Activated naive CD8-positive, alpha-beta T cell (primary cell): ENCODE measurements around the gene CDH4.
"Not testable (repeated sequence)": the region's sequence is repeated elsewhere in the genome, so short reads cannot be mapped to it uniquely, and the experiment has no call there.

Experiments used
- H3K27ac Mint-ChIP-seq: one replicate; pipeline ENCODE4 v1.8.0; 2021; ENCODE audit warnings: mixed read lengths
- H3K27me3 Mint-ChIP-seq: one replicate; pipeline ENCODE4 v1.8.0; 2021; ENCODE audit warnings: mixed read lengths
- H3K36me3 Mint-ChIP-seq: one replicate; pipeline ENCODE4 v1.8.0; 2021; ENCODE audit warnings: mixed read lengths
- H3K4me1 Mint-ChIP-seq: one replicate; pipeline ENCODE4 v1.8.0; 2021; ENCODE audit warnings: low read depth, mixed read lengths
- H3K4me3 Mint-ChIP-seq: one replicate; pipeline ENCODE4 v1.8.0; 2021; ENCODE audit warnings: mild to moderate bottlenecking, mixed read lengths
- H3K9me3 Mint-ChIP-seq: one replicate; pipeline ENCODE4 v1.8.0; 2021; ENCODE audit warnings: low read depth, mixed read lengths

CDH4 gene

DNA sequence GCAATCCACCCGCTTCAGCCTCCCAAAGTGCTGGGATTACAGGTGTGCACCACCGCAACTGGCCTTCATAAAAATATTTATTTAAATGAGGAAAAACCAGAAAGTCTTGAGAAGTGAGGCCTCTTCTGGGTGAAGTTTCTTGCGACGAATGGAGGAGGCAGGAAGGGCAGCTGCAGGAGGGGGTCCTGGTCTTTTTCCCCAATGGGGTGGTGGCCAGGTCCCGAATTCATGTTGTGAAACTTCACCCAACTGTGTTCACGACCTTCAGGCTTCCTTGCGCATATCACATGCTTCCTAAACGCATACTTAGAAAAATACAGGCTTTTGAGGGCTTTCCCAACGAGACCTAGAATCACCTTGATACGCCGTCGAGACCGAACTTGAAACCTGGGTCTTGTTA, 145.1 kb downstream of the CDH4 start:
- Mint-ChIP-seq H3K9me3 (no peaks in the 10 kb centered on the region), H3K27me3 (no peaks in the 10 kb centered on the region), H3K4me3 (no peak overlapping the region), H3K36me3 (no peaks in the 10 kb centered on the region), H3K27ac (no peak overlapping the region), H3K4me1 (no peaks in the 10 kb centered on the region)

DNA sequence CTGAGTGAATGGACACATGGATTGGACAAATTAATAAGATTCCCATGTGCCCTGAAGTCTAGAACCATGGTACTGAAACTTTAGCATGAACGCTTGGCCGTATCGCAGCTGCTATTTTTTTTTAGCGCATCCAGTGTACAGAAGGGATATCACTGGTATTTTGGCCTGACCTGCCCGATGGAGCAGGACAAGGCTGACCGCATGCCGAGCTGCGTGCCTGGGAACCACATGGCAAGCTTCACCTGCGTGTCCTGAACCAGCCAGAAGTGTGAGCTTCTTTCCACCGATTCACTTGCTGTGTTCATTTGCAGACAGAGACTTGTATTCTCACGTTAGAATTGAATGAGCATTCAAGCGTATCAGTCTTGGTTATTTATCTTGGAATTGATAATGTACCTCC, 145.7 kb downstream of the CDH4 start:
- Mint-ChIP-seq H3K27ac (no peak overlapping the region), H3K4me1 (no peaks in the 10 kb centered on the region), H3K4me3 (no peak overlapping the region), H3K27me3 (no peaks in the 10 kb centered on the region), H3K36me3 (no peaks in the 10 kb centered on the region), H3K9me3 (no peaks in the 10 kb centered on the region)

- no peak overlapping the region for H3K4me3 Mint-ChIP-seq
- no peak overlapping the region for H3K27ac Mint-ChIP-seq
- no peaks in the 10 kb centered on the region for H3K9me3 Mint-ChIP-seq
These were observed 147.4 kb downstream of the CDH4 start for GRCh38 chr20:61399433-61399832.

DNA sequence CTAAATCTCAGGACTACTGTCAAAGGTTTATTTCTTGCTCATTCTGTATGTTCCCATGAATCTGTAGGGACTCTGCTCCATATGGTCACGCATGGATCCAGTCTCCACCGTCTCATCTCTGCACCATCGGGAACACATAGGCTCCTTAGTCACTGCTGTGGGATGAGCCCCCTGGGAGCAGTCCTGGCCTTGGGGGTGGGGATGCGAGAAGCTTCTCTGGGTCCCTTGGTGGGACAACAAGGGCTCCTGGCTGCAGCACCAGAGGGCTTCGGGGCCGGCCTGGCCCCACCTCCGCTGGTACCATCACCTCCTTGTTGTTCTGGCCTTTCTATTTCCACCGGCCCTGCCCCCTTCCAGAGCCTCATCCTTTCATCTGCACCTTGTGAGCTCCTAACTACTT, 148.4 kb downstream of the CDH4 start:
- no peaks in the 10 kb centered on the region for H3K36me3 Mint-ChIP-seq
- H3K4me3 Mint-ChIP-seq: no peak overlapping the region
- H3K27me3 Mint-ChIP-seq: no peaks in the 10 kb centered on the region
- no peaks in the 10 kb centered on the region for H3K4me1 Mint-ChIP-seq
- no peaks in the 10 kb centered on the region for H3K9me3 Mint-ChIP-seq
- no peak overlapping the region for H3K27ac Mint-ChIP-seq

More at GRCh38 chr20:61399433-61399832, 147.4 kb downstream of the CDH4 start:
- no peaks in the 10 kb centered on the region for H3K36me3 Mint-ChIP-seq
- H3K27me3 Mint-ChIP-seq: no peaks in the 10 kb centered on the region
- no peaks in the 10 kb centered on the region for H3K4me1 Mint-ChIP-seq

DNA sequence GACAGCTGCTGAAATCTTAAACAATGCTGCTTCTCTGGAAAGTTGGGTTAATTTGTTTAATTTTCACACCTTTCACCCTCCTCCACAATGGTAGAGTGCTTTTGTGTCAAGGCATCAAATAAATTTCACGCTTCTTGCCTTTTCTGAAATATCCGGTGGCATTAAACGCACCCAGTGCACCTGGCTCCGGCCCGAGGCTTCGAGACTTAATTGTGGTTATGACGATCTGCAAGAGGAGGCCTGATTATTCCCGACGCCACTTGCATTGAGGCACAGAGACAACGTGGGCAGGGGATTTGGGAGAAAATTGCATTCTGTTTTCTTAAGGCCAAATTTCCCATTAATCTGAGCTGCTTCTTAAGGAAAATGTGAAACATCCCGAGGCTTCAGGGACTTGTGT, 152.2 kb downstream of the CDH4 start:
- H3K27ac Mint-ChIP-seq: no peak overlapping the region
- no peak overlapping the region for H3K4me3 Mint-ChIP-seq
- H3K9me3 Mint-ChIP-seq: no peaks in the 10 kb centered on the region
- H3K36me3 Mint-ChIP-seq: no peaks in the 10 kb centered on the region
- H3K4me1 Mint-ChIP-seq: no peaks in the 10 kb centered on the region
- H3K27me3 Mint-ChIP-seq: no peaks in the 10 kb centered on the region

DNA sequence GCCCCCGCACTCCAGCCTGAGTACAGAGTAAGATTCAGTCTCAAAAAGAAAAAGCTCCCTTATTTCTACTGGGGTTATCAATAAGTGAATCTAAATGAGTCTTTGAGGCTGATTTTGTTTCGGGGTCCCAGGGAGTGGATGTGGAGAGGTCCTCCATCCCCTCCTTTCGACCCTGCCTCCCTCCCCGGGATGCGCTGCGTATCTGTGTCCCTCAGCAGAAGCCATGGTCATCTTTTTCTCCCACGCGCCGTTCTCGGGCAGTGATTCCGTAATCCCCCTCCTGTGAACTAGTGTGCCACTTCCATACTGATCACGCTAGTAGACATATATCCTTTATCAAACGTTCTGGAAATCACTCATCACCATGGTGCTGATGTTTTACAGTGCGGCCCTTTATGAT, 152.9 kb downstream of the CDH4 start:
- Mint-ChIP-seq H3K27ac (no peak overlapping the region), H3K4me3 (no peak overlapping the region), H3K9me3 (no peaks in the 10 kb centered on the region), H3K36me3 (no peaks in the 10 kb centered on the region), H3K27me3 (no peaks in the 10 kb centered on the region), H3K4me1 (no peaks in the 10 kb centered on the region)

DNA sequence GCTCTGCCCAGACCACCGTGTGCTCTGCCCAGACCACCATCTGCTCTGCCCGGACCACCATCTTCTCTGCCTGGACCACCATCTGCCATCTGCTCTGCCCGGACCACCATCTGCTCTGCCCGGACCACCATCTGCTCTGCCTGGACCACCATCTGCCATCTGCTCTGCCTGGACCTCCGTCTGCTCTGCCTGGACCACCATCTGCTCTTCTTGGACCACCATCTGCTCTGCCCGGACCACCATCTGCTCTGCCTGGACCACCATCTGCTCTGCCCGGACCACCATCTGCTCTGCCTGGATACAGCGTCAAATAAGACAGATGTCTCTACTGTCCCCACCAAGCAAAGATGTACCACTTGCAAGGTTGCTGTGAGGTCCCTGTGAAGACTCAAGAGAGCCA, 154.7 kb downstream of the CDH4 start:
- H3K27ac Mint-ChIP-seq, H3K36me3 Mint-ChIP-seq, H3K9me3 Mint-ChIP-seq, H3K27me3 Mint-ChIP-seq, H3K4me1 Mint-ChIP-seq, H3K4me3 Mint-ChIP-seq: not testable (repeated sequence)

DNA sequence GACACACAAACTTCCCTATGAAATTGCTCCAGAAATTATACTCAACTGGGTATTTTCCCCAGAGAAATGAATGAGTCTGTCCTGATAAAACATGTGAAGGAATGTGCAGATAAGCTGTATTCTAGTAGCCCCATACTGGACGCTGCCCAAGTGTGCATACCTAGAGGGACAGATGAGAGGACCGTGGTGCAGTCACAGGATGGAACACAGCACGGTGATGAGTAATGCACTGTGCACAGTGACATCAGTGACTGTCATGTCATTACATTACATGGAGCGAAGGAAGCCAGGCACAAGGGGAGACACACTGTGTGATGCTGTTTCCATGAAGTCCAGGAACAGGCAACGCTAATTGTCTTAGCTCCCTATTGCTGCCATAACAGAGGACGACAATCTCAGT, 155.5 kb downstream of the CDH4 start:
- Mint-ChIP-seq H3K4me3 (no peak overlapping the region), H3K4me1 (no peaks in the 10 kb centered on the region), H3K9me3 (no peaks in the 10 kb centered on the region), H3K27me3 (no peaks in the 10 kb centered on the region), H3K27ac (no peak overlapping the region), H3K36me3 (no peaks in the 10 kb centered on the region)

DNA sequence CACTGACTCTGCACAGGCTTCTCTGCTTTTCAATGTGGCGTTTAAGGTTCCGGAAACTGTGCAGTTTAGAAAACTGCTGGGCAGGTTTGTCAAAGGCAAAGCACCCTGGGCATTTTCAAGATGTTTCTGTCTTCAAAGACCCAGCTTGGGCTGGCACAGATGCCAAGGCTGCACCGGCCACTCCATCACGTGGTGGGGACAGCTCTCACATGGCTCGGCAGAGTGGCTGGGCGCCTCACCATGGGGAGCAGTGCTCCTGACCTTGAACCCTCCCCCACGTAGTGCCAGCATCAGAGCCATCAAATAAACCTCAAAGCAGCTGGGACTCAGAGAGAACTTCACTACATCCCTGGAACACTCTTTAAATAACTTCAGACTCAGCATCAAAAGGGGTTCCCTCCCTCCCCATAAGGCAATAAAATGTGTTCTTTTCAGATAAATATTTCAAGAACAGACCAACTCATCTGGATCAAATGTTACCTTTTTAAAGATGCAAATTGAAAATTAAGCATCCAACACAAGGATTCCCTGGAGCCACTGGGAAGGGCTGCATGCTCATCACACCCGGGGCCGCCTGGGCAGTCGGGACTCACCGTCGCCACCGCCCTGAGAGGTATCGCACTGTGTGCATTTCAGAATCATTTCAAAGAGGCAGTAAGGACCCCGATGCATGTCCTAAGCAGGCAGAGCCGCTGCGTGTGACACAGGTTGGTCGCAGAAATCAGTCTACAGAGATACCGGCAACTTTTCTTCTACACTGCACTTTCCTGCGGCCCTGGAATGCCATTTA, 157.1 kb downstream of the CDH4 start:
- no peaks in the 10 kb centered on the region for H3K4me1 Mint-ChIP-seq
- no peaks in the 10 kb centered on the region for H3K9me3 Mint-ChIP-seq
- H3K36me3 Mint-ChIP-seq: no peaks in the 10 kb centered on the region
- no peak overlapping the region for H3K4me3 Mint-ChIP-seq
- no peaks in the 10 kb centered on the region for H3K27me3 Mint-ChIP-seq
- H3K27ac Mint-ChIP-seq: no peak overlapping the region

- Mint-ChIP-seq H3K27ac (no peak overlapping the region), H3K36me3 (no peaks in the 10 kb centered on the region), H3K27me3 (no peaks in the 10 kb centered on the region), H3K9me3 (no peaks in the 10 kb centered on the region), H3K4me3 (no peak overlapping the region), H3K4me1 (no peaks in the 10 kb centered on the region)
These were observed 159.7 kb downstream of the CDH4 start for GRCh38 chr20:61411743-61412142.

- Mint-ChIP-seq H3K9me3 (no peaks in the 10 kb centered on the region), H3K4me1 (no peaks in the 10 kb centered on the region)
These were observed 161.7 kb downstream of the CDH4 start for GRCh38 chr20:61413752-61414151.

DNA sequence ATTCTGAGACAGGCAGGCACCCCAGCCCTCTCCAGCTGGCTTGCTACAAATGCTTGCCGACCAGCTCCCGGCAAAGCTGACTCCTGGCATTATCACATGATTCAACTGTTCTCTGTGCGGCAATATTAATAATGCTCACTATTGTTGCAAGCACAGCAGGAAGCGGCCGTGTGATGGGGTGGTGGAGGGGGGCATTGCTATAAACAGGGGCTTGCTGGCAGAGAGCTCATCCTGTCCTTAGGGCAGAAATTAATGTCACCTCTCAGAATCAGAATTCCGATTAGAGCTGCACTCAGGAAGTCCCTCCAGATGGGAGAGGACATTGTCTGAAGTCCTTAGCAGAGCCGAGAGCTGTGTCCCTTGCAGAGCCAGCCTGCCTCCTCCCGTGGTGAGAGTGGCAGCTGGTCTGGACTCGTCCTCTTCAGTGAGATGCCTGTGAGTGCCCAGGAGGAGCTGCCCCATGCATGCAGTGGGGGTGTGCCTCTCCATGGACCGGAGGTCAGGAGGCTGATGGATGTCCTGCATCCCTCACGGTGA, 162.5 kb downstream of the CDH4 start:
- no peak overlapping the region for H3K4me3 Mint-ChIP-seq
- H3K36me3 Mint-ChIP-seq: no peaks in the 10 kb centered on the region
- no peak overlapping the region for H3K27ac Mint-ChIP-seq
- H3K27me3 Mint-ChIP-seq: no peaks in the 10 kb centered on the region
- no peaks in the 10 kb centered on the region for H3K4me1 Mint-ChIP-seq
- H3K9me3 Mint-ChIP-seq: no peaks in the 10 kb centered on the region

More at GRCh38 chr20:61413752-61414151, 161.7 kb downstream of the CDH4 start:
- H3K27me3 Mint-ChIP-seq: no peaks in the 10 kb centered on the region
- H3K36me3 Mint-ChIP-seq: no peaks in the 10 kb centered on the region
- no peak overlapping the region for H3K4me3 Mint-ChIP-seq
- H3K27ac Mint-ChIP-seq: no peak overlapping the region

DNA sequence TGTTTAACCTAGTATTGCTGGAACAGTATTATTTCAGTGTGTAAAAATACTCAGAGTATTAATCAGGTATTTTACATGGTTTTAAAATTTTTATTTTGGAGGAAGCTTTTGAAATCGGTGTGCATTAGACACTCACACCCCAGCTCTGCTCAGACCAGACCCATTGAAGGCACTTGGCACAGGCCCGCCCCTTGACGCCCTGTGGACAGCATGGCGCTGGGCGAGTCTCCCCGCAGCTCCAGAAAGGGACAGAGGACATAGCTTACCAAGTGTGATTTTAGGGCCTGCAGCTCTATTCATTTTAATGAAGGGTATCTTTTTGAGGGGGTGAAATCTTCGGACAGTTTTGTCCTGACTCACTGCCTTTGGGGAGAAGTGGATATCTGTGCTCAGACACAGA, 164.5 kb downstream of the CDH4 start:
- Mint-ChIP-seq H3K27ac (no peak overlapping the region), H3K27me3 (no peaks in the 10 kb centered on the region), H3K4me3 (no peak overlapping the region), H3K36me3 (no peaks in the 10 kb centered on the region), H3K4me1 (no peaks in the 10 kb centered on the region), H3K9me3 (no peaks in the 10 kb centered on the region)

- Mint-ChIP-seq H3K4me3 (no peak overlapping the region), H3K9me3 (no peaks in the 10 kb centered on the region), H3K4me1 (no peaks in the 10 kb centered on the region), H3K27ac (no peak overlapping the region), H3K36me3 (no peaks in the 10 kb centered on the region), H3K27me3 (no peaks in the 10 kb centered on the region)
These were observed 165.3 kb downstream of the CDH4 start for GRCh38 chr20:61417221-61417941.

GRCh38 chr20:61419010-61419409, 166.9 kb downstream of the CDH4 start:
- Mint-ChIP-seq H3K4me3 (no peak overlapping the region), H3K9me3 (no peaks in the 10 kb centered on the region), H3K27ac (no peak overlapping the region), H3K4me1 (no peaks in the 10 kb centered on the region), H3K27me3 (no peaks in the 10 kb centered on the region), H3K36me3 (no peaks in the 10 kb centered on the region)
